Sigmoid colon (tissue), 7 donors: ENCODE results near the gene TTI1. TPM values are rescaled to one million over a fixed set of nuclear protein-coding genes. Genes with fewer than 3 reads are reported as not detected.
A peak's percentile ranks its signal among the peaks of the same experiment; 100 is the strongest.

Source experiments
- DNase-seq: peaks from one replicate; pipeline ENCODE4 v3.0.0-alpha.2; 2019
- H3K27ac ChIP-seq, 4 donors: fragments of 200-600 bp; sonication (generic); one replicate each; pipeline ENCODE4 v1.5.1; 2016 to 2019; ENCODE audit warnings: mild to moderate bottlenecking in 1 of 4
- H3K27me3 ChIP-seq, 3 donors: fragments of 200-600 bp; sonication (generic); one replicate each; pipeline ENCODE4 v1.5.1; 2019; ENCODE audit warnings: mild to moderate bottlenecking in 1 of 3
- H3K36me3 ChIP-seq, 4 donors: fragments of 200-600 bp; sonication (generic); one replicate each; pipeline ENCODE4 v1.5.1; 2016 to 2019
- H3K4me1 ChIP-seq, 4 donors: fragments of 200-600 bp; sonication (generic); one replicate each; pipeline ENCODE4 v1.5.1; 2017 to 2019
- H3K4me3 ChIP-seq, 4 donors: fragments of 200-600 bp; sonication (generic); one replicate each; pipeline ENCODE4 v1.5.1; 2017 to 2019; ENCODE audit warnings: mild to moderate bottlenecking in 2 of 4, moderate library complexity in 1 of 4
- H3K9me3 ChIP-seq, 4 donors: fragments of 200-600 bp in 3 of 4; sonication (generic) in 3 of 4; one replicate each; pipeline versions ENCODE4 v1.5.1 to v1.6.1; 2013 to 2019
- EP300 ChIP-seq, 4 donors: sonication (generic); formaldehyde crosslinking; IDR thresholded peaks; one replicate each; pipeline ENCODE4 v1.6.1; 2017; ENCODE audit warnings: antibody characterized with exemption in 4 of 4
- POLR2A ChIP-seq, 2 donors: fragments of 450-650 bp; IDR thresholded peaks; one replicate each; pipeline ENCODE4 v1.6.1; 2016; ENCODE audit warnings: antibody characterized with exemption in 2 of 2, mild to moderate bottlenecking in 2 of 2, moderate library complexity in 2 of 2
- POLR2AphosphoS5 ChIP-seq, 4 donors: sonication (generic); formaldehyde crosslinking; IDR thresholded peaks; one replicate each; pipeline ENCODE4 v1.6.1; 2017; ENCODE audit warnings: antibody characterized with exemption in 4 of 4
- WGBS, 2 donors: extraction: QIAGEN DNeasy Blood & Tissue Kit; methylation state at CpG; one replicate each; pipeline ENCODE4 v1.1.7; 2013; 5-methylcytosine and 5-hydroxymethylcytosine counted together
- intact Hi-C: fragments of 100-400 bp; cut with DNase I; formaldehyde crosslinking; loops from one replicate; pipeline ENCODE4 v1.15.1; 2023
- polyA plus RNA-seq, 3 donors: library from polyadenylated mRNA; stranded (reverse); fragments of 200-250 nt; gene quantifications; one replicate each; pipeline ENCODE4 v1.2.3, GENCODE V29; 2013
- total RNA-seq, 4 donors: library from RNA; depleted of rRNA; stranded (reverse); fragments of >200 nt; gene quantifications; one replicate each; pipeline ENCODE4 v1.1.0, GENCODE V29; 2016
- TF ChIP-seq, protein P1 (sequence below), 4 experiments: fragments of 450-650 bp in 3 of 4; fragments of 200-600 bp in 1 of 4; IDR thresholded peaks; one replicate each; pipeline ENCODE4 v1.5.1; 2016 to 2019; ENCODE audit warnings: antibody characterized with exemption in 4 of 4, mild to moderate bottlenecking in 3 of 4, moderate library complexity in 2 of 4
- donor health status: healthy with polysubstance abuse.
- donor health status: Bipolar disorder and iron deficiency.
- donor health status: healthy.

The TTI1 gene
- total and polyA plus RNA-seq, 7 donors: 2.4 to 11.7 (median 10.5) TPM

DNA sequence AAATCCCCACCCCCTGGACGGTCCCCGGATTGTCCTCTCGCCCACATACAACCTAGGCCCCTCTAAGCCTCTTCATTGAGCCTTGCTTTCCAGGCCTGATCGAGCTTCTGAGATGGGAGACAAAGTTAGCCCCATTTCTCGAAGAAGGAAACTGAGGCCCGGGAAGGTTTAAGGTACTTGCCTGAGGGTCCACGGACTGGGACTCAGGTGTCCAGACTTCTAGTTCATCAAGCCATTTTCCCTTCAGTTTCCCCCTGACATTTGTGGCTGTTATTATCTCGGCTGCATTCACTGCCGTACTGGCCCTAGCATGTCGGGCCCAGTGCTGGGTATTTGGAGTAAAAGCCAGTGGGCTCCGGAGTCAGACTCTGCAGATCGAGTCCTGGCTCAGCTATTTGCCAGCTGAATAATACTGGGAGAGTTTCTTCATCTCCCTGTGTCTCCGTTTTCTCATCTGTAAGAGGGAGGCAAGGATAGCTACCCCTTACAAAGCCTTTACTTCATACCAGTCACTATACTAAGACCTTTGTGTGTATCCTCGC lies 923 bp upstream of the TTI1 start:
- DNase-seq: no peak
- Histone ChIP-seq H3K4me1 (peaks cover 0 to 48% (median 43%) of the 10 kb centered on the region in 4 donors), H3K36me3 (peaks cover 0 to 17% (median 0%) of the 10 kb centered on the region in 4 donors), H3K4me3 (peak overlapping the region; percentile 78 to 90 (median 84)), H3K27ac (peak overlapping the region; percentile 93 to 96 (median 94)), H3K9me3 (no peaks in the 10 kb centered on the region), H3K27me3 (no peaks in the 10 kb centered on the region)
- TF ChIP-seq EP300 (IDR thresholded peaks at IDR 0.05) (no peak), POLR2A (IDR thresholded peaks at IDR 0.05) (no peak), POLR2AphosphoS5 (IDR thresholded peaks at IDR 0.05) (no peak)
- TF ChIP-seq, protein P1, sequence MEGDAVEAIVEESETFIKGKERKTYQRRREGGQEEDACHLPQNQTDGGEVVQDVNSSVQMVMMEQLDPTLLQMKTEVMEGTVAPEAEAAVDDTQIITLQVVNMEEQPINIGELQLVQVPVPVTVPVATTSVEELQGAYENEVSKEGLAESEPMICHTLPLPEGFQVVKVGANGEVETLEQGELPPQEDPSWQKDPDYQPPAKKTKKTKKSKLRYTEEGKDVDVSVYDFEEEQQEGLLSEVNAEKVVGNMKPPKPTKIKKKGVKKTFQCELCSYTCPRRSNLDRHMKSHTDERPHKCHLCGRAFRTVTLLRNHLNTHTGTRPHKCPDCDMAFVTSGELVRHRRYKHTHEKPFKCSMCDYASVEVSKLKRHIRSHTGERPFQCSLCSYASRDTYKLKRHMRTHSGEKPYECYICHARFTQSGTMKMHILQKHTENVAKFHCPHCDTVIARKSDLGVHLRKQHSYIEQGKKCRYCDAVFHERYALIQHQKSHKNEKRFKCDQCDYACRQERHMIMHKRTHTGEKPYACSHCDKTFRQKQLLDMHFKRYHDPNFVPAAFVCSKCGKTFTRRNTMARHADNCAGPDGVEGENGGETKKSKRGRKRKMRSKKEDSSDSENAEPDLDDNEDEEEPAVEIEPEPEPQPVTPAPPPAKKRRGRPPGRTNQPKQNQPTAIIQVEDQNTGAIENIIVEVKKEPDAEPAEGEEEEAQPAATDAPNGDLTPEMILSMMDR (IDR thresholded peaks at IDR 0.05): no peak
- intact Hi-C loops: loop anchor here (5.0 kb wide), 1 partner anchor 342 kb away; the partner anchor contains the start of gene CTNNBL1
- 3 to 12% methylated on average over 14 of the region's 14 CpGs for WGBS, 2 donors

DNA sequence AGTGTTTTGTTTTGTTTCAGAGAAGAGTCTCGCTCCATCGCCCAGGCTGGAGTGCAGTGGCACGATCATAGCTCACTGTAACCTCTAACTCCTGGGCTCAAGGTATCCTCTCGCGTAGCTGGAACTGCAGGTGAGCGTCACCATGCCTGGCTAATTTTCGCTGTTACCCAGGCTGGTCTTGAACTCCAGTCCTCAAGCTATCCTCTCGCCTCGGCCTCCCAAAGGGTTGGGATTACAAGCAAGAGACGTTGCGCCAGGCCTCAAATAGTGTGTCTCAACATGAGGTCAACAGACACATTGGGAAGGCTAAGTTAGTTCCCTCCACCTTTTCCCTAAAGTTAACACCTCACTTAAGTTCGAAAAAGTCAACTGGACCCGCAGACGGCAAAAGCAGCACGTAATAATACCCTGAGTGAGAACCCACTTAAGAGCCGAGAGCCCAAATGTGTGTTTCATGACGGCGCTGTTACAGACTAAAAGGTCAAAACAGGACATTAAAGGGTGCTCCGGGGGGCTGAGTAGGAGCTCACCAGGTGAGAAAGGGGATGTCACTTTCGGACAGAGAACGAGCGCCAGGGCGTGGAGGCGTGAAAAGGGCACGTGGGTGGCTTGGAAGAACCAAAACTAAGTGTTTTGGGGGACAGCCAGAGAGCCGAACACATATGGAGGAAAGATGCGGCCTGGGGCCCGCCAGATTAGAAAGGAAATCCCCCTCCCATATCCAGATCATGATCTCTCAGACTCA lies 499 bp downstream of the TTI1 start:
- Histone ChIP-seq H3K27ac (peak overlapping the region; percentile 93 to 96 (median 94)), H3K9me3 (no peaks in the 10 kb centered on the region), H3K4me3 (peak overlapping the region; percentile 78 to 90 (median 84)), H3K36me3 (peaks cover 0 to 14% (median 0%) of the 10 kb centered on the region in 4 donors), H3K4me1 (peaks cover 0 to 47% (median 43%) of the 10 kb centered on the region in 4 donors), H3K27me3 (no peaks in the 10 kb centered on the region)
- TF ChIP-seq, protein P1 (IDR thresholded peaks at IDR 0.05): no peak
- TF ChIP-seq EP300 (IDR thresholded peaks at IDR 0.05) (no peak), POLR2AphosphoS5 (IDR thresholded peaks at IDR 0.05) (no peak), POLR2A (IDR thresholded peaks at IDR 0.05) (no peak)
- DNase-seq: no peak
- intact Hi-C loops: loop anchor here (5.0 kb wide), 1 partner anchor 340 kb away; the partner anchor contains the start of gene CTNNBL1
- WGBS, 2 donors: 28% methylated on average over 28 of the region's 28 CpGs

DNA sequence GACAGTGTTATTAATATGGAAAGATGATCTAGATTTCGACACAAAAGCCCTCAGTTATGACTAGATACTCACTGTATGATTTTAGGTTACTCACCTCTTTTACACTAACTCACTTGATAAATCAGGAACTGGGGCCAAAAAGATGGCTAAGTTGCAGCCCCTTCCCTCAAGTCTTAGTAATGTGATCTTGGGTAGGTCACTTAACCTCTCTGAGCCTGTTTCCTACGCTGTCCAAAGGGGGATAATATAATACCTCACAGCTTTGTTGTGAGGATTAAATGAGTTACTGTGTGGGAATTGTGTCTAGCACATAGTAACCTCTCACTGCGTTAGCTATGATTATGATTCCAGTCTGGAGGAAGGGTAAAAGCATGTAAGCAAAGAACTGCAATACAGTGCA lies 1.3 kb downstream of the TTI1 start:
- no peak for DNase-seq
- WGBS, 2 donors: 91 to 96% methylated on average over 3 of the region's 3 CpGs
- Histone ChIP-seq H3K4me3 (peak overlapping the region in 1 of 4 donors; percentile 86), H3K36me3 (peaks cover 0 to 12% (median 0%) of the 10 kb centered on the region in 4 donors), H3K27me3 (no peaks in the 10 kb centered on the region), H3K27ac (no peak overlapping the region), H3K9me3 (no peaks in the 10 kb centered on the region), H3K4me1 (peaks cover 0 to 40% (median 37%) of the 10 kb centered on the region in 4 donors)
- TF ChIP-seq, protein P1 (IDR thresholded peaks at IDR 0.05): no peak
- TF ChIP-seq EP300 (IDR thresholded peaks at IDR 0.05): no peak
- no peak for TF ChIP-seq POLR2AphosphoS5 (IDR thresholded peaks at IDR 0.05)
- no peak for TF ChIP-seq POLR2A (IDR thresholded peaks at IDR 0.05)
- intact Hi-C loops: loop anchor here (5.0 kb wide), 1 partner anchor 340 kb away; the partner anchor contains the start of gene CTNNBL1

DNA sequence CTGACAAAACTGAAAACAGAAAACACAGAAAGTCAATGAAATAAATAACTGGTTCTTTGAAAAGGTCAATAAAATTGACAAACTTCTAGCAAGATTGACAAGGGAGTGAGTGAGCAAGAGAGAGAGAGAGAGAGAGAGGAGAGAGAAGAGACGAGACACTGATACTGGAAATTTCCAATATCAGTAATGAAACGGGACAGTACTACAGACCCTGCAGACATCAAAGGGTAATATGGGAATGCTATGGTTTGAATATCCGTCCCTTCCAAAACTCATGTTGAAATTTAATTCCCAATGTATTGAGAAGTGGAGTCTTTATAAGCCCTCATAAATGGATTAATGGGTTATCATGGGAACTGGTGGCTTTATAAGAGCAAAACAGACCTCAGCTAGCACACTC lies 3.8 kb downstream of the TTI1 start:
- H3K9me3 ChIP-seq: no peaks in the 10 kb centered on the region
- TF ChIP-seq EP300 (IDR thresholded peaks at IDR 0.05) (no peak), POLR2AphosphoS5 (IDR thresholded peaks at IDR 0.05) (no peak), POLR2A (IDR thresholded peaks at IDR 0.05) (no peak)
- TF ChIP-seq, protein P1 (IDR thresholded peaks at IDR 0.05): no peak
- intact Hi-C loops: no loop called here
- H3K36me3 ChIP-seq: no peaks in the 10 kb centered on the region
- DNase-seq: no peak
- no peak overlapping the region for H3K27ac ChIP-seq
- peaks cover 0 to 15% (median 12%) of the 10 kb centered on the region in 4 donors for H3K4me1 ChIP-seq
- no peaks in the 10 kb centered on the region for H3K27me3 ChIP-seq
- WGBS, 2 donors: 93 to 97% methylated on average over 3 of the region's 3 CpGs
- H3K4me3 ChIP-seq: no peak overlapping the region
